ENCODE data around the gene USP49. TPM values are rescaled to one million over a fixed set of nuclear protein-coding genes. Genes with fewer than 3 reads are reported as not detected.

The USP49 gene
- total and polyA plus RNA-seq, 10 of the 15 experiments (the other 5 are each of a cell fraction or from before 2014, with no cell fraction given): 1.0 to 7.7 (median 4.3) TPM

- TF ChIP-seq DPF2 (IDR thresholded peaks at IDR 0.05) (peak; percentile 58; the same call in 1 of the 2 replicates), NKRF (conservative IDR thresholded peaks at IDR 0.05) (peak; percentile 94), ASH2L (IDR thresholded peaks at IDR 0.05; ENCODE audit: borderline replicate concordance, low read depth) (no peak), NFYA (IDR thresholded peaks at IDR 0.05; ENCODE audit: borderline replicate concordance, low read depth, low read length) (no peak), CREM (IDR thresholded peaks at IDR 0.05; ENCODE audit: low read depth) (no peak), IRF3 (IDR thresholded peaks at IDR 0.05) (no peak), NR2F1 (conservative IDR thresholded peaks at IDR 0.05) (0 out of 2 replicates have a peak, but pooled peaks have one; percentile 15), NBN (IDR thresholded peaks at IDR 0.05) (no peak), SIN3A (IDR thresholded peaks at IDR 0.05; ENCODE audit: low read depth, low read length) (peak; percentile 73; the same call in 1 of the 2 replicates), RBBP5 (conservative IDR thresholded peaks at IDR 0.05) (no peak), ESRRA (IDR thresholded peaks at IDR 0.05; ENCODE audit: low read length) (no peak), MYB (IDR thresholded peaks at IDR 0.05; ENCODE audit: borderline replicate concordance, low read depth, low read length) (no peak), NR2C1 (IDR thresholded peaks at IDR 0.05) (0 out of 2 replicates have a peak, but pooled peaks have one; percentile 1), CUX1 (IDR thresholded peaks at IDR 0.05; ENCODE audit: insufficient replicate concordance, low read depth, low read length) (no peak), EED (IDR thresholded peaks at IDR 0.05; ENCODE audit: low read depth) (no peak), CBX5 (IDR thresholded peaks at IDR 0.05; ENCODE audit: low read depth) (no peak), ZSCAN29 (IDR thresholded peaks at IDR 0.05) (no peak), CREB1 (IDR thresholded peaks at IDR 0.05; ENCODE audit: low read depth) (0 out of 2 replicates have a peak, but pooled peaks have one; percentile 31), SMC3 (IDR thresholded peaks at IDR 0.05; ENCODE audit: borderline replicate concordance, low read length) (no peak), MYC (IDR thresholded peaks at IDR 0.05; ENCODE audit: insufficient read depth, insufficient read length, insufficient replicate concordance, low read length, severe bottlenecking) (no peak), BCL3 (IDR thresholded peaks at IDR 0.05; ENCODE audit: borderline replicate concordance, insufficient read depth, low read depth, low read length, poor library complexity, severe bottlenecking) (no peak)
Observed at GRCh38 chr6:41941280-41942066, 46.3 kb upstream of the USP49 start, which contains the start of gene CCND3 (continued).

All from GM12878 (cell line).